Fibroblast of lung (primary cell): Measurements from ENCODE around the gene MRAS. TPM values are rescaled to one million over a fixed set of nuclear protein-coding genes. Genes with fewer than 3 reads are reported as not detected.

Experiments used
- DNase-seq, 2 donors: peaks; one replicate each; pipeline versions ENCODE4 v3.0.0 to v3.0.0-alpha.2; 2010; ENCODE audit warnings: low read depth in 2 of 2
- H2AFZ ChIP-seq: 2 replicates; pipeline ENCODE4 v1.5.1; 2012; ENCODE audit warnings: low read length, control low read depth, inconsistent platforms
- H3K27ac ChIP-seq: 2 replicates; pipeline ENCODE4 v1.5.1; 2011; ENCODE audit warnings: low read length, control low read depth; ENCODE audit not compliant: insufficient read depth
- H3K27me3 ChIP-seq: 2 replicates; pipeline ENCODE4 v1.5.1; 2011; ENCODE audit warnings: mild to moderate bottlenecking, low read length; ENCODE audit not compliant: control insufficient read depth, insufficient read depth
- H3K36me3 ChIP-seq: 2 replicates; pipeline ENCODE4 v1.5.1; 2011; ENCODE audit warnings: low read length; ENCODE audit not compliant: control insufficient read depth, insufficient read depth
- H3K4me1 ChIP-seq: 2 replicates; pipeline ENCODE4 v1.5.1; 2011; ENCODE audit warnings: low read length; ENCODE audit not compliant: control insufficient read depth, insufficient read depth; ENCODE audit errors: extremely low read depth
- H3K4me2 ChIP-seq: 2 replicates; pipeline ENCODE4 v1.5.1; 2011; ENCODE audit warnings: low read length, control low read depth; ENCODE audit not compliant: insufficient read depth; ENCODE audit errors: extremely low read depth
- H3K4me3 ChIP-seq, 4 experiments: fragments of 200-600 bp in 1 of 4; sonication (generic) in 1 of 4; replicated peaks in 1 of 4; 2 replicates each; pipeline ENCODE4 v1.5.1; 2011 to 2016; ENCODE audit warnings: low read length in 4 of 4, low read depth in 3 of 4, mild to moderate bottlenecking in 3 of 4, control low read depth in 2 of 4, inconsistent platforms in 1 of 4, mixed read lengths in 1 of 4; ENCODE audit not compliant: insufficient read depth in 1 of 4; ENCODE audit errors: control extremely low read depth in 1 of 4
- H3K79me2 ChIP-seq: 2 replicates; pipeline ENCODE4 v1.5.1; 2012; ENCODE audit warnings: mild to moderate bottlenecking, low read length, inconsistent platforms; ENCODE audit not compliant: control insufficient read depth, insufficient read depth
- H3K9ac ChIP-seq: 2 replicates; pipeline ENCODE4 v1.5.1; 2011; ENCODE audit warnings: mild to moderate bottlenecking, low read length, control low read depth; ENCODE audit not compliant: insufficient read depth
- H3K9me3 ChIP-seq: 2 replicates; pipeline ENCODE4 v1.5.1; 2012; ENCODE audit warnings: low read depth, low read length; ENCODE audit not compliant: control insufficient read depth, insufficient read depth
- H4K20me1 ChIP-seq: 2 replicates; pipeline ENCODE4 v1.5.1; 2011; ENCODE audit warnings: low read length; ENCODE audit not compliant: control insufficient read depth, insufficient read depth; ENCODE audit errors: extremely low read depth
- CTCF ChIP-seq, 2 donors: IDR thresholded peaks in 1 of 2; conservative IDR thresholded peaks in 1 of 2; 1 replicate in 1 of 2; 2 replicates in 1 of 2; pipeline ENCODE4 v1.5.1; 2011 to 2012; ENCODE audit warnings: low read length in 2 of 2, control low read depth in 1 of 2, inconsistent platforms in 1 of 2, low read depth in 1 of 2, mild to moderate bottlenecking in 1 of 2
- EZH2 ChIP-seq: IDR thresholded peaks from 2 replicates; pipeline ENCODE4 v1.5.1; 2012; ENCODE audit warnings: low read length, control low read depth, mild to moderate bottlenecking; ENCODE audit errors: missing control alignments
- polyA plus RNA-seq, 2 donors: library from polyadenylated mRNA; depleted of rRNA in 1 of 2; stranded (reverse) in 1 of 2; unstranded in 1 of 2; fragments of >200 nt; gene quantifications; 2 replicates each; pipeline ENCODE4 v1.2.1, GENCODE V29; 2011 to 2012; ENCODE audit warnings: missing spikeins in 1 of 2
- total RNA-seq: library from RNA; depleted of rRNA; stranded (reverse); fragments of >200 nt; gene quantifications from 2 replicates; pipeline ENCODE4 v1.2.1, GENCODE V29; 2014

Gene MRAS
- total and polyA plus RNA-seq, 2 donors (not counting 1 experiment from before 2014, with no cell fraction given): 35.3 to 73.0 TPM

GRCh38 chr3:138314751-138315150 is 33.6 kb upstream of the MRAS start:
- DNase-seq: peak in 1 of 2 donors; percentile 83

GRCh38 chr3:138317687-138318086 is 30.7 kb upstream of the MRAS start:
- peaks cover 2% of the 10 kb centered on the region for H3K27me3 ChIP-seq
- H3K4me2 ChIP-seq: no peak overlapping the region
- no peaks in the 10 kb centered on the region for H4K20me1 ChIP-seq
- no peaks in the 10 kb centered on the region for H3K4me1 ChIP-seq
- no peak for DNase-seq
- H3K79me2 ChIP-seq: no peaks in the 10 kb centered on the region
- no peak overlapping the region for H3K4me3 ChIP-seq
- no peak overlapping the region for H3K9ac ChIP-seq
- H3K27ac ChIP-seq: no peak overlapping the region
- TF ChIP-seq EZH2 (no peak), CTCF (conservative IDR thresholded peaks at IDR 0.05 in 1 of 2, IDR thresholded peaks at IDR 0.05 in 1 of 2; ENCODE audit: low read depth in 1 of 2, low read length in 2 of 2) (no peak)
- H3K36me3 ChIP-seq: no peaks in the 10 kb centered on the region
- H2AFZ ChIP-seq: no peak overlapping the region
- no peaks in the 10 kb centered on the region for H3K9me3 ChIP-seq

More at GRCh38 chr3:138314751-138315150, 33.6 kb upstream of the MRAS start:
- peaks cover 2% of the 10 kb centered on the region for H3K27me3 ChIP-seq
- TF ChIP-seq CTCF (conservative IDR thresholded peaks at IDR 0.05 in 1 of 2, IDR thresholded peaks at IDR 0.05 in 1 of 2; ENCODE audit: low read depth in 1 of 2, low read length in 2 of 2) (no peak), EZH2 (no peak)
- H3K4me1 ChIP-seq: no peaks in the 10 kb centered on the region
- H3K4me3 ChIP-seq: no peak overlapping the region
- no peak overlapping the region for H2AFZ ChIP-seq
- H3K9me3 ChIP-seq: no peaks in the 10 kb centered on the region
- no peaks in the 10 kb centered on the region for H3K79me2 ChIP-seq
- H3K4me2 ChIP-seq: no peak overlapping the region
- H3K36me3 ChIP-seq: no peaks in the 10 kb centered on the region
- no peak overlapping the region for H3K9ac ChIP-seq
- H3K27ac ChIP-seq: no peak overlapping the region
- H4K20me1 ChIP-seq: no peaks in the 10 kb centered on the region

- Histone ChIP-seq H3K4me1 (no peaks in the 10 kb centered on the region), H3K27ac (no peak overlapping the region), H3K4me3 (no peak overlapping the region), H3K79me2 (no peaks in the 10 kb centered on the region), H3K36me3 (no peaks in the 10 kb centered on the region), H3K4me2 (no peak overlapping the region), H3K27me3 (no peaks in the 10 kb centered on the region), H3K9me3 (no peaks in the 10 kb centered on the region), H3K9ac (no peak overlapping the region), H4K20me1 (no peaks in the 10 kb centered on the region), H2AFZ (no peak overlapping the region)
- TF ChIP-seq CTCF (conservative IDR thresholded peaks at IDR 0.05 in 1 of 2, IDR thresholded peaks at IDR 0.05 in 1 of 2; ENCODE audit: low read depth in 1 of 2, low read length in 2 of 2) (no peak), EZH2 (no peak)
- DNase-seq: peak in 1 of 2 donors; percentile 14
These were observed 24.4 kb upstream of the MRAS start for GRCh38 chr3:138323971-138324370.
